Activated T-cell treated with anti-CD3 and anti-CD28 coated beads for 4 hours (primary cell): ENCODE measurements around the gene CEP250.
"Not testable (repeated sequence)": the region's sequence is repeated elsewhere in the genome, so short reads cannot be mapped to it uniquely, and the experiment has no call there.

ENCODE experiments used
- DNase-seq: peaks from one replicate; pipeline ENCODE4 v3.0.0-alpha.2; 2020

CEP250 gene

GRCh38 chr20:35497320-35497719 is 41.9 kb downstream of the CEP250 start:
- no peak for DNase-seq

- no peak for DNase-seq
Observed at GRCh38 chr20:35497780-35498189, 42.4 kb downstream of the CEP250 start.

GRCh38 chr20:35499271-35499670 is 43.9 kb downstream of the CEP250 start:
- DNase-seq: no peak

GRCh38 chr20:35502352-35502751 is 47.0 kb downstream of the CEP250 start:
- DNase-seq: no peak

GRCh38 chr20:35503281-35503680 is 47.9 kb downstream of the CEP250 start:
- DNase-seq: no peak

GRCh38 chr20:35503841-35504561 is 48.6 kb downstream of the CEP250 start:
- DNase-seq: no peak

GRCh38 chr20:35504751-35505150 is 49.4 kb downstream of the CEP250 start:
- DNase-seq: no peak

- no peak for DNase-seq
Observed at GRCh38 chr20:35506179-35506578, 50.8 kb downstream of the CEP250 start.

- DNase-seq: no peak
Observed at GRCh38 chr20:35506872-35507638, 51.7 kb downstream of the CEP250 start.

GRCh38 chr20:35508493-35509218 is 53.3 kb downstream of the CEP250 start:
- no peak for DNase-seq

GRCh38 chr20:35510951-35511735 is 55.7 kb downstream of the CEP250 start:
- DNase-seq: no peak

- DNase-seq: no peak
Observed at GRCh38 chr20:35511814-35512420, 56.5 kb downstream of the CEP250 start.

- DNase-seq: no peak
Observed at GRCh38 chr20:35514371-35514932, 59.1 kb downstream of the CEP250 start.

GRCh38 chr20:35515341-35515740 is 59.9 kb downstream of the CEP250 start:
- DNase-seq: no peak

- DNase-seq: no peak
Observed at GRCh38 chr20:35515949-35516645, 60.7 kb downstream of the CEP250 start.

GRCh38 chr20:35517125-35517524 is 61.7 kb downstream of the CEP250 start:
- no peak for DNase-seq

GRCh38 chr20:35517767-35518166 is 62.4 kb downstream of the CEP250 start:
- not testable (repeated sequence) for DNase-seq

- DNase-seq: no peak
Observed at GRCh38 chr20:35518955-35519354, 63.6 kb downstream of the CEP250 start.

GRCh38 chr20:35523298-35523888 is 68.0 kb downstream of the CEP250 start:
- no peak for DNase-seq

- no peak for DNase-seq
Observed at GRCh38 chr20:35525639-35526038, 70.2 kb downstream of the CEP250 start.
